ENCODE measurements around the gene TRAK2.

TRAK2 gene

GRCh38 chr2:201360256-201360655, 91.0 kb downstream of the TRAK2 start:
- no peak for DNase-seq

GRCh38 chr2:201358684-201359083, 92.6 kb downstream of the TRAK2 start:
- no peak for DNase-seq

- DNase-seq: no peak
Measured at GRCh38 chr2:201357221-201357620, 94.0 kb downstream of the TRAK2 start, which contains the start of gene FLACC1. Gene FLACC1 (minus strand): TSS chr2:201357345. CDS start chr2:201351404, 5,941 bp downstream.

GRCh38 chr2:201353116-201353515, 98.1 kb downstream of the TRAK2 start:
- no peak for DNase-seq

GRCh38 chr2:201350879-201351278, 100.4 kb downstream of the TRAK2 start:
- no peak for DNase-seq

- no peak for DNase-seq
Measured at GRCh38 chr2:201349601-201350000, 101.7 kb downstream of the TRAK2 start.

GRCh38 chr2:201348758-201349157, 102.5 kb downstream of the TRAK2 start:
- DNase-seq: no peak

GRCh38 chr2:201347138-201347537, 104.1 kb downstream of the TRAK2 start:
- DNase-seq: no peak

- DNase-seq: no peak
Measured at GRCh38 chr2:201345625-201346213, 105.5 kb downstream of the TRAK2 start.

- no peak for DNase-seq
Measured at GRCh38 chr2:201344663-201345366, 106.4 kb downstream of the TRAK2 start.

- DNase-seq: no peak
Measured at GRCh38 chr2:201343559-201343958, 107.7 kb downstream of the TRAK2 start.

GRCh38 chr2:201342923-201343322, 108.3 kb downstream of the TRAK2 start:
- no peak for DNase-seq

GRCh38 chr2:201329409-201329808, 121.8 kb downstream of the TRAK2 start:
- no peak for DNase-seq

- no peak for DNase-seq
Measured at GRCh38 chr2:201327678-201328077, 123.6 kb downstream of the TRAK2 start.

Data from stimulated activated CD4-positive, alpha-beta T cell treated with anti-CD3 and anti-CD28 coated beads, Interleukin-12 subunit alpha, Interleukin-12 subunit beta, amount 100 ng/mL, for 4 hours (primary cell).